ENCODE results near the gene GRIK5.

GRCh38 chr19:42038666-42039065 lies 31.3 kb downstream of the GRIK5 start:
- TF ChIP-seq SUZ12 (IDR thresholded peaks at IDR 0.05; ENCODE audit: extremely low read depth, insufficient read depth, insufficient read length): no peak
- TF ChIP-seq YY1 (IDR thresholded peaks at IDR 0.05; ENCODE audit: insufficient read depth, insufficient read length): no peak

Measured in NT2/D1 (cell line).